ENCODE results near the gene PIP5KL1.

DNA sequence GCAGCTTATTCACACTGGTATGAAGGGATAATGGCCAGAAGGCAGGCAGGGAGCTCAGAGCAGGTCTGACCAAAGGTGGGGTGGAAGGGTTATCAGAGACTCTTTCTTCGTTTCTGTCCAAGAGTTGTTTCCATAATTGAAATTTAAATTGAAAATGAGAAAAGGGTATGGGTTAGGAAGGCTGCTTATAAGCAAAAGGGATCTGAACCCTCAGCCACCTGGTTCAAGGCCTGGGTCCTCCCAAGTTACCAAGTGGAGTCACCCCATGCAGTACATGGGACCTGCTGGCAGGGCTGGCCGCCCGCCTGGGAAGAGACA is 32.4 kb upstream of the PIP5KL1 start:
- TF ChIP-seq, protein P1, sequence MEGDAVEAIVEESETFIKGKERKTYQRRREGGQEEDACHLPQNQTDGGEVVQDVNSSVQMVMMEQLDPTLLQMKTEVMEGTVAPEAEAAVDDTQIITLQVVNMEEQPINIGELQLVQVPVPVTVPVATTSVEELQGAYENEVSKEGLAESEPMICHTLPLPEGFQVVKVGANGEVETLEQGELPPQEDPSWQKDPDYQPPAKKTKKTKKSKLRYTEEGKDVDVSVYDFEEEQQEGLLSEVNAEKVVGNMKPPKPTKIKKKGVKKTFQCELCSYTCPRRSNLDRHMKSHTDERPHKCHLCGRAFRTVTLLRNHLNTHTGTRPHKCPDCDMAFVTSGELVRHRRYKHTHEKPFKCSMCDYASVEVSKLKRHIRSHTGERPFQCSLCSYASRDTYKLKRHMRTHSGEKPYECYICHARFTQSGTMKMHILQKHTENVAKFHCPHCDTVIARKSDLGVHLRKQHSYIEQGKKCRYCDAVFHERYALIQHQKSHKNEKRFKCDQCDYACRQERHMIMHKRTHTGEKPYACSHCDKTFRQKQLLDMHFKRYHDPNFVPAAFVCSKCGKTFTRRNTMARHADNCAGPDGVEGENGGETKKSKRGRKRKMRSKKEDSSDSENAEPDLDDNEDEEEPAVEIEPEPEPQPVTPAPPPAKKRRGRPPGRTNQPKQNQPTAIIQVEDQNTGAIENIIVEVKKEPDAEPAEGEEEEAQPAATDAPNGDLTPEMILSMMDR (IDR thresholded peaks at IDR 0.05), result no peak
- TF ChIP-seq POLR2A (IDR thresholded peaks at IDR 0.05), result no peak
